GM19397 (cell line): ENCODE measurements around the gene ZNF614.
A peak's percentile ranks its signal among the peaks of the same experiment; 100 is the strongest.
"Not testable (repeated sequence)": the region's sequence is repeated elsewhere in the genome, so short reads cannot be mapped to it uniquely, and the experiment has no call there.

ENCODE experiments used
- ATAC-seq: cut with Tn5 transposase; IDR thresholded peaks from one replicate; pipeline ENCODE4 v1.9.1; 2021; ENCODE audit warnings: mild to moderate bottlenecking, moderate library complexity; ENCODE audit not compliant: unreplicated experiment

The ZNF614 gene

GRCh38 chr19:52028027-52028779 is at the start of gene ZNF614:
Gene ZNF614 (minus strand): TSS chr19:52028379. CDS start chr19:52025745, 2,634 bp downstream.
- peak; percentile 90 for ATAC-seq

DNA sequence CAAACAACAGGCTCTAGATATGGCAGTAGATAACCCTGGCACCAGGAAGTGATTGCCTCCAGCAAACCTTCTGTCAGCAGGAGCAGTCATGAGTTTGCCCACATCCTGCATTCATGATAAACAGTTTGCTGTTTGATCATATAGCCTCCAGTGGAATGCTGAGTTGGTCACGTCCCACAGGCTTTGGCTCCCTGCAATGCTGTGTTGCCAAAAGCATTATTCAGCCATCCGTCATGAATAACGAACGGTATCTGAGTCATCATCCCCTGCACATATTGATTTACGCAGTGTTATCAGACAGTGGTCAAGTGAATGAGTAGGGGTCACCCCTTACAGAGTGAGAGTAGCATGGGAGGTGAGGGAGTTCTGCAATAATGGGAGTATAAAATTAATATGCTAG is 42.3 kb upstream of the ZNF614 start:
- ATAC-seq, result no peak

DNA sequence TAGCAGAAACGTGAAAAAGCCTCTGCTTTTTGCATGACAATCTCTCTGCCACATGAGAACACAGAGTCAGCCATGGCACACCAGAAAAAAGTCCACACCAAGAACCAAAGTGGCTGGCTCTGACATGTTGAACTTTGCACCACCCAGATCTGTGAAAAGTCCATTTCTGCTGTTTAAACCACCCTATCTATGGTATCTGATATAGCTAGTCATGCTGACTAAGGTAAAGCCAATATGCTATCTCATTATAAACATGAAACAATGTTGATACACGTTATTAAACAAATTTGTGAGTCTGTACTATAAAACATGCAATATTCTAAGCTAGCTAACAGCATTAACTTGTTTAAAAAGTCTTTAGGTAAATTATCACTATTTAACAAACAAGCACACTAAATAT is 41.5 kb upstream of the ZNF614 start:
- ATAC-seq, result no peak

DNA sequence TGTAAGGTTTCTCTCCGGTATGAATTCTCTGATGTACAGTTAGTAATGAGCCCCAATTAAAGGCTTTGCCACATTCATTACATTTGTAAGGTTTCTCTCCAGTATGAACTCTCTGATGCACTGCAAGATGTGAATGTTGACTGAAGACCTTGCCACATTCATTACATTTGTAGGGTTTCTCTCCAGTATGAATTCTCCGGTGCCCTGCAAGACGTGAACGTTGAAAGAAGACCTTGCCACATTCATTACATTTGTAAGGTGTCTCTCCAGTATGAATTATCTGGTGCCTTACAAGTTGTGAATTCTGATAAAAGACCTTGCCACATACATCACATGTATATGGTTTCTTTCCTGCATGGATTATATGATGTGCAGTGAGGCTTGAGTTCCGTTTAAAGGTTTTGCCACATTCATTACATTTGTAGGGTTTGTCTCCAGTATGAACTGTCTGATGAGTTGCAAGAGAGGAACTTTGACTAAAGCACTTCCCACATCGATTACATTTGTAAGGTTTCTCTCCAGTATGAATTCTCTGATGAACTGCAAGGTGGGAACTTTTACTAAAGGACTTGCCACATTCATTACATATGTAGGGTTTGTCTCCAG is 38.2 kb upstream of the ZNF614 start:
- ATAC-seq, result no peak

DNA sequence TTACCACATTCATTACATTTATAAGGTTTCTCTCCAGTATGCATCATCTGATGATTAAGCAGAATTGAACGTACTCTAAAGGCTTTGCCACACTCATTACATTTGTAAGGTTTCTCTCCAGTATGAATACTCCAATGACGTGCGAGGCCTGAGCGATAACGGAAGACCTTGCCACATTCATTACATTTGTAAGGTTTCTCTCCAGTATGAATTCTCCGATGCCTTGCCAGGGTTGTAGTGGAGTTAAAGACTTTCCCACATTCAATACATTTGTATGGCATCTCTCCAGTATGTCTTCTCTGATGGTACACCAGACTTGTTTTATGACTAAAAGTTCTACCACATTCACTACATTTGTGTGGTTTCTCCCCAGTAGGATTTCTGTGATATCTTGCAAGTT is 37.2 kb upstream of the ZNF614 start:
- no peak for ATAC-seq

DNA sequence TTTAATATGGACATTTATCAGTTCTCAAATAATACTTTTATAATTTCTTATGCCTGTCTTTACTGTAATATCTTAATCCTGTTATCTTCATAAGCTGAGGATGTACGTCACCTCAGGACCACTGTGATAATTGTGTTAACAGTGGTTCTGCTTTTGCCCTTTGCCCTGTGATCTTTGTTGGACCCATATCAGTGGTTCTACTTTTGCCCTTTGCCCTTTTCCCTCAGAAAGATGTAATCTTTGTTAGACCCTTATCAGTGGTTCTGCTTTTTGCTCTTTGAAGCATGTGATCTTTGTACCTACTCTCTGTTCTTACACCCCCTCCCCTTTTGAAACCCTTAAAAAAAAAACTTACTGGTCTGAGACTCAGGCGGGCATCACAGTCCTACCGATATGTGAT is 28.3 kb upstream of the ZNF614 start:
- not testable (repeated sequence) for ATAC-seq

GRCh38 chr19:52051736-52052135 is 23.6 kb upstream of the ZNF614 start:
- ATAC-seq, result not testable (repeated sequence)

- ATAC-seq, result peak; percentile 92
These were observed 20.6 kb upstream of the ZNF614 start, which contains the start of gene ZNF432 for GRCh38 chr19:52048555-52049501. Gene ZNF432 (minus strand): TSS chr19:52048838. CDS start chr19:52046868, 1,970 bp downstream.

DNA sequence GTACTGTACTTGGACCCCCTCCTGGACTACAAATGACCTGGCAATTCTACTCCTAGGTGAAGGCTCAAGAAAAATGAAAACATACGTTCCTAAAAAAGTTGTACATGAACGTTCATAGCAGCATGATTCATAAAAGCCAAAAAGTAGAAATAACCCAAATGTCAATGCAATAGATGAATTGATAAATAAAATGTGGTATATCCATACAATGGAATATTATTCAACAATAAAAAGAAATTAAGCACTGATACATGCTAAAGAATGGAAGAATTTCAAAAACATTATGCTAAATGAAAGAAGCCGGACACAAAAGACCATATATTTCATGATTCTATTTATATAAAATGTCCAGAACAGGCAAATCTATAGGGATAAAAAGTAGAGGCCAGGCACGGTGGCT is 11.0 kb upstream of the ZNF614 start:
- ATAC-seq, result no peak

- no peak for ATAC-seq
These were observed 6.0 kb upstream of the ZNF614 start for GRCh38 chr19:52034051-52034728.

- ATAC-seq, result no peak
These were observed 573 bp upstream of the ZNF614 start for GRCh38 chr19:52028780-52029123.

DNA sequence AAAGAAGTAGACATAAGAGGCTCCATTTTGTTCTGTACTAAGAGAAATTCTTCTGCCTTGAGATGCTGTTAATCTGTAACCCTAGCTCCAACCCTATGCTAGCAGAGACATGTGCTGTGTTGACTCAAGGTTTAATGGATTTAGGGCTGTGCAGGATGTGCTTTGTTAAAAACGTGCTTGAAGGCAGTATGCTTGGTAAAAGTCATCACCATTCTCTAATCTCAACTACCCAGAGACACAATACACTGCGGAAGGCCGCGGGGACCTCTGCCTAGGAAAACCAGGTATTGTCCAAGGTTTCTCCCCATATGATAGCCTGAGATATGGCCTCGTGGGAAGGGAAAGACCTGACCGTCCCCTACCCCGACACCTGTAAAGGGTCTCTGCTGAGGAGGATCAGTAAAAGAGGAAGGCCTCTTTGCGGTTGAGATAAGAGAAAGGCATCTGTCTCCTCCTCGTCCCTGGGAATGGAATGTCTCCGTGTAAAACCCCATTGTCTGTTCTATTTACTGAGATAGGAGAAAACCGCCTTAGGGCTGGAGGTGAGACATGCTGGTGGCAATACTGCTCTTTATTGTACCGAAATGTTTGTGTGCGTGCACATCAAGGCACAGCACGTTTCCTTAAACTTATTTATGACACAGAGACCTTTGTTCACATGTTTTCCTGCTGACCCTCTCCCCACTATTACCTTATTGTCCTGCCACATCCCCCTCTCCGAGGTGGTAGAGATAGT is 1.8 kb downstream of the ZNF614 start:
- not testable (repeated sequence) for ATAC-seq

GRCh38 chr19:52024478-52024877 is 3.7 kb downstream of the ZNF614 start:
- ATAC-seq, result not testable (repeated sequence)

DNA sequence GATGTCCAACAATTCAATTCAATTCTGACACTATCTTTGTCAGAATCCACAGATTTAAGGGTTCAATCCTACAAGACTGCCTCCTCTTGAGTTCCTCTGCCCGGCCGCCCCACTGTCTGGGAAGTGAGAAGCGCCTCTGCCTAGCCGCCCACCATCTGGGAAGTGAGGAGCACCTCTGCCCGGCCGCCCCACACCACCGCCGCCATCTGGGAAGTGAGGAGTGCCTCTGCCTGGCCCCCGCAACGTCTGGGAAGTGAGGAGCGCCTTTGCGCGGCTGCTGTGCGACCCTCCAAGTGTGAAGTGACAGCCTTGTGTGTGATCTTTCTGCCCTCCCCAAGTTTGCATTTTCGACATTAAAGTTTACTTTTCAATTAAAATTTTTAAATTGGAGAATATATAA is 6.0 kb downstream of the ZNF614 start:
- no peak for ATAC-seq

GRCh38 chr19:52020506-52020905 is 7.7 kb downstream of the ZNF614 start:
- ATAC-seq, result no peak

GRCh38 chr19:52010674-52011073 is 17.5 kb downstream of the ZNF614 start:
- ATAC-seq, result no peak

DNA sequence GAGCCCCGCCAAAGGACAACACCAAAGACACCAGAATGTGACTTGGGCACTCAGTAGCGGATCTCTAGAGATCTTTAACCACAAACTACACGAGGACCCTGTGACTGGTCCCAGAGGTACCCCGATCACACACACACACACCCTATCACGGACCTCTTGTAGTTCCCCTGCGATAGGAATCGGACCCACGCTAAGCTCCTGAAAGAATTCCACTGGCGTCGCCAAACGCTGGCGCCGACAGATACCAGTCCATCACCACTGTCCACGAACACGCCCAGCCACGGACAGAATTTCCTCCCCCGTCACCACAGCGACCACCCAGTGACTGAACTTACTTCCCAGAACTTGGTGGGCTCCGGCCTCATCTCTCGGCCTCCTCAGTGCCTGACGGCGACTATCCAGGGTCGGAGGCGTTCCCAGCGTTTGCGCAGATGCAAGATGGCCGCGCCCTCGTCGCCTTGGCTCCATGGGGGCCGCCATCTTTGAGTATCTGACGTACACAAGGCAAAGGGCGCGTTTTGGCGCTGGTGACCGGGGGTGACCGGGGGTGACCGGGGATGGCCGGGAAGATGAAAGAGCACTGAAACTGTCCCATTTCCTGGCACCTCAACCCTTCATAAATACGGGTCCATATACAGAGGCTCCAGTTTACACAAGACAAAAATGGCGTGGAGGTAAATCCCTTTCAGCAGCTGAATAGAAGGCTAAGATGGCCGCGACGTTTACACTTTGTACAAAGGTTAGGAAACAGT is 20.2 kb downstream of the ZNF614 start, which contains the start of gene ZNF615:
Gene ZNF615 (minus strand): TSS at position 406 of the 752 bp plus-strand sequence. CDS start 4,500 bp downstream, outside the sequence.
- peak; percentile 90 for ATAC-seq

- no peak for ATAC-seq
These were observed 20.8 kb downstream of the ZNF614 start for GRCh38 chr19:52007451-52007805.

GRCh38 chr19:51994048-51994644 is 34.0 kb downstream of the ZNF614 start:
- no peak for ATAC-seq
